ENCODE data around the gene NTNG1. TPM values are rescaled to one million over a fixed set of nuclear protein-coding genes. Genes with fewer than 3 reads are reported as not detected.

Gene NTNG1
- total and polyA plus RNA-seq, 5 donors from 2014 or later = not detected

DNA sequence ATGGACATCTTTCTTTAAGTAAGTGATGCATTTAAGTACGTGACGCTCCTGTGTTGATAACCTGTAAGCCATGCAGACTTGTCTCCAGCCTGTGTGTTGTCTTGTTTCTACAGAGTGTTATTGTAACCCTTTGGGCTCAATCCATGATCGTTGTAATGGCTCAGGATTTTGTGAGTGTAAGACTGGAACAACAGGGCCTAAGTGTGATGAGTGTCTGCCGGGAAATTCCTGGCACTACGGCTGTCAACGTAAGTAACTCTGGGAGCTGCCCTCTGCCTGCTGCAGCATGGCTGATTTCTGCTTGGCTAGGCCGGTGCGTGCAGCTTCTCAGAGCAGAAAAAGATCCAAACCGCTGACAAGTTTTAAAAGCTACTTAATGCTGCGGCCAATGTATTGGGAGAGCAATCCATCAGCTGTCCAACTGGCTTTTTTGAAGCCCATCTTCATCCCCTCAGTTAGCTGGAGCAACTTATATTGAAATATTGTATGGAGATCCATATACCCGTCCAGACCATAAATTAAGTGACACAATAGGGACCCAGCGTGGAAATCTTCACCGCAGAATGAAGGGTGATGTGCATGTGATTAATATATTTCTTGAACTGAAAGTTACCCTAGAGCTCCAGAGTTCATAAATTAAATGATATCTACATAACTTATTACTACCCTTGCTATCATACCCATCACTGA lies 295.9 kb downstream of the NTNG1 start:
- H3K27ac Mint-ChIP-seq = no peak overlapping the region
- H3K4me1 Mint-ChIP-seq = no peaks in the 10 kb centered on the region
- ATAC-seq (ENCODE audit: low read depth in 2 of 2) (no peak), DNase-seq (no peak)
- Histone ChIP-seq H3K4me3 (ENCODE audit: low read depth, low read length) (no peak overlapping the region), H3K4me1 (ENCODE audit: control insufficient read depth, insufficient read depth, low read length, poor library complexity, severe bottlenecking) (no peaks in the 10 kb centered on the region), H3K9me3 (ENCODE audit: control insufficient read depth in 2 of 2, low read length in 2 of 2) (no peaks in the 10 kb centered on the region), H3K27me3 (ENCODE audit: control insufficient read depth, insufficient read depth, low read length) (no peaks in the 10 kb centered on the region), H3K27ac (ENCODE audit: insufficient read depth, low read length, poor library complexity, severe bottlenecking) (no peak overlapping the region), H3K36me3 (ENCODE audit: control insufficient read depth, insufficient read depth, low read length) (no peaks in the 10 kb centered on the region)
- H3K4me3 Mint-ChIP-seq = no peak overlapping the region
- no peaks in the 10 kb centered on the region for H3K36me3 Mint-ChIP-seq
- peaks cover 4% of the 10 kb centered on the region for H3K27me3 Mint-ChIP-seq
- H3K9me3 Mint-ChIP-seq = no peaks in the 10 kb centered on the region

DNA sequence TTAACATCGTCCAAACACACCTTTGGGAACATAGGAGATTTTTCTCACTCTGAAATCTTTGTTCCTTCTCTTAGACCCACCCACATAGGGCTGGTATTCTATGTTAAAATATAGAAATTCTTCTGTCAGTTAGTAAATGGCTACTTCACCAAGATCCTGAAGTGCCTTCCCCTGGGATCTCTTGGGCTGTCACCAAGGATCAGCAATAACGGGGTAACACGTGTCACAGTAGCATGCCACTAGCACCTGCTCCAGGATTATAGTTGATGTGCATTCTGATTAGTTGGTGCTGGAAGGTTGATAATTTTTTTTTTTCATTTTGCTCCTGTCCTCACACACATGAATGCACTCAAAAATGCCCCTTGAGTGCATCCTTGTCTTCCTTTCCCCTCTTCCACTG lies 298.7 kb downstream of the NTNG1 start:
- H3K36me3 ChIP-seq (ENCODE audit: control insufficient read depth, insufficient read depth, low read length) = no peaks in the 10 kb centered on the region
- H3K36me3 Mint-ChIP-seq = no peaks in the 10 kb centered on the region
- no peak for DNase-seq
- ATAC-seq (ENCODE audit: low read depth in 2 of 2) = no peak
- H3K4me3 ChIP-seq (ENCODE audit: low read depth, low read length) = no peak overlapping the region
- H3K9me3 Mint-ChIP-seq = no peaks in the 10 kb centered on the region
- no peaks in the 10 kb centered on the region for H3K4me1 ChIP-seq (ENCODE audit: control insufficient read depth, insufficient read depth, low read length, poor library complexity, severe bottlenecking)
- no peak overlapping the region for H3K4me3 Mint-ChIP-seq
- H3K27ac Mint-ChIP-seq = no peak overlapping the region
- H3K4me1 Mint-ChIP-seq = no peaks in the 10 kb centered on the region
- no peaks in the 10 kb centered on the region for H3K9me3 ChIP-seq (ENCODE audit: control insufficient read depth in 2 of 2, low read length in 2 of 2)
- H3K27me3 ChIP-seq (ENCODE audit: control insufficient read depth, insufficient read depth, low read length) = no peaks in the 10 kb centered on the region
- H3K27me3 Mint-ChIP-seq = peaks cover 9% of the 10 kb centered on the region
- H3K27ac ChIP-seq (ENCODE audit: insufficient read depth, low read length, poor library complexity, severe bottlenecking) = no peak overlapping the region

DNA sequence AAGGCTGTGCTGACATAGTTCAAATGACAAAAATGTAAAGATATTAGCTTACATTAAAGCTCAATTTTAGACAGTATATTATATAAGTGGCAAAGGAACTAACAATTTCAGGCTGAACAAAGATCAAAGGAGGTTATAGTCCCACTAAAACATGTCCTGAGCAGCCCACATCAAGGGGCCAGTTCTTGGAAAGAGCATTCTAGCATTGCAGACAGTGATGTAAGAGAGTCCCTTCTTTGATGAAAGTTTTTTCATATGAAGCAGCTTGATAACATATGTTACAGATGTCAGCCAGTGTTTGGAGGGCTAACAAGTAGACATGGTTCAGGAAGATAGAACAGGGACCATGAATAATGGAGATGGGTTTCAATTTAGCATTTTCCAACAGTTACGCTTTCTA lies 301.7 kb downstream of the NTNG1 start:
- no peaks in the 10 kb centered on the region for H3K36me3 Mint-ChIP-seq
- Histone ChIP-seq H3K27ac (ENCODE audit: insufficient read depth, low read length, poor library complexity, severe bottlenecking) (no peak overlapping the region), H3K4me1 (ENCODE audit: control insufficient read depth, insufficient read depth, low read length, poor library complexity, severe bottlenecking) (no peaks in the 10 kb centered on the region), H3K4me3 (ENCODE audit: low read depth, low read length) (no peak overlapping the region), H3K27me3 (ENCODE audit: control insufficient read depth, insufficient read depth, low read length) (no peaks in the 10 kb centered on the region), H3K36me3 (ENCODE audit: control insufficient read depth, insufficient read depth, low read length) (no peaks in the 10 kb centered on the region), H3K9me3 (ENCODE audit: control insufficient read depth in 2 of 2, low read length in 2 of 2) (no peaks in the 10 kb centered on the region)
- DNase-seq (peak in 1 of 3 donors; percentile 27), ATAC-seq (ENCODE audit: low read depth in 2 of 2) (no peak)
- no peaks in the 10 kb centered on the region for H3K9me3 Mint-ChIP-seq
- H3K4me1 Mint-ChIP-seq = no peaks in the 10 kb centered on the region
- H3K27ac Mint-ChIP-seq = no peak overlapping the region
- peaks cover 9% of the 10 kb centered on the region for H3K27me3 Mint-ChIP-seq
- H3K4me3 Mint-ChIP-seq = no peak overlapping the region

- no peak overlapping the region for H3K4me3 Mint-ChIP-seq
- peaks cover 9% of the 10 kb centered on the region for H3K27me3 Mint-ChIP-seq
- Histone ChIP-seq H3K4me1 (ENCODE audit: control insufficient read depth, insufficient read depth, low read length, poor library complexity, severe bottlenecking) (no peaks in the 10 kb centered on the region), H3K27me3 (ENCODE audit: control insufficient read depth, insufficient read depth, low read length) (no peaks in the 10 kb centered on the region), H3K36me3 (ENCODE audit: control insufficient read depth, insufficient read depth, low read length) (no peaks in the 10 kb centered on the region), H3K4me3 (ENCODE audit: low read depth, low read length) (no peak overlapping the region), H3K27ac (ENCODE audit: insufficient read depth, low read length, poor library complexity, severe bottlenecking) (no peak overlapping the region), H3K9me3 (ENCODE audit: control insufficient read depth in 2 of 2, low read length in 2 of 2) (no peaks in the 10 kb centered on the region)
- ATAC-seq (ENCODE audit: low read depth in 2 of 2) (no peak), DNase-seq (no peak)
- H3K36me3 Mint-ChIP-seq = no peaks in the 10 kb centered on the region
- no peaks in the 10 kb centered on the region for H3K4me1 Mint-ChIP-seq
- no peaks in the 10 kb centered on the region for H3K9me3 Mint-ChIP-seq
- H3K27ac Mint-ChIP-seq = no peak overlapping the region
Observed at GRCh38 chr1:107443027-107443426, 302.2 kb downstream of the NTNG1 start.

- Histone ChIP-seq H3K27ac (ENCODE audit: insufficient read depth, low read length, poor library complexity, severe bottlenecking) (no peak overlapping the region), H3K36me3 (ENCODE audit: control insufficient read depth, insufficient read depth, low read length) (no peaks in the 10 kb centered on the region), H3K4me3 (ENCODE audit: low read depth, low read length) (no peak overlapping the region), H3K9me3 (ENCODE audit: control insufficient read depth in 2 of 2, low read length in 2 of 2) (no peaks in the 10 kb centered on the region), H3K4me1 (ENCODE audit: control insufficient read depth, insufficient read depth, low read length, poor library complexity, severe bottlenecking) (no peaks in the 10 kb centered on the region), H3K27me3 (ENCODE audit: control insufficient read depth, insufficient read depth, low read length) (no peaks in the 10 kb centered on the region)
- Mint-ChIP-seq H3K27me3 (peaks cover 9% of the 10 kb centered on the region), H3K4me3 (no peak overlapping the region), H3K9me3 (no peaks in the 10 kb centered on the region), H3K27ac (no peak overlapping the region), H3K4me1 (no peaks in the 10 kb centered on the region), H3K36me3 (no peaks in the 10 kb centered on the region)
- DNase-seq = no peak
- ATAC-seq (ENCODE audit: low read depth in 2 of 2) = no peak
Observed at GRCh38 chr1:107443860-107444259, 303.0 kb downstream of the NTNG1 start.

GRCh38 chr1:107444302-107444701 lies 303.5 kb downstream of the NTNG1 start:
- Mint-ChIP-seq H3K27me3 (peaks cover 5% of the 10 kb centered on the region), H3K9me3 (no peaks in the 10 kb centered on the region), H3K36me3 (no peaks in the 10 kb centered on the region), H3K4me3 (no peak overlapping the region), H3K27ac (no peak overlapping the region), H3K4me1 (no peaks in the 10 kb centered on the region)
- DNase-seq (no peak), ATAC-seq (ENCODE audit: low read depth in 2 of 2) (no peak)
- no peak overlapping the region for H3K4me3 ChIP-seq (ENCODE audit: low read depth, low read length)
- H3K27ac ChIP-seq (ENCODE audit: insufficient read depth, low read length, poor library complexity, severe bottlenecking) = no peak overlapping the region
- no peaks in the 10 kb centered on the region for H3K36me3 ChIP-seq (ENCODE audit: control insufficient read depth, insufficient read depth, low read length)
- H3K9me3 ChIP-seq (ENCODE audit: control insufficient read depth in 2 of 2, low read length in 2 of 2) = no peaks in the 10 kb centered on the region
- no peaks in the 10 kb centered on the region for H3K4me1 ChIP-seq (ENCODE audit: control insufficient read depth, insufficient read depth, low read length, poor library complexity, severe bottlenecking)
- no peaks in the 10 kb centered on the region for H3K27me3 ChIP-seq (ENCODE audit: control insufficient read depth, insufficient read depth, low read length)

GRCh38 chr1:107449326-107449725 lies 308.5 kb downstream of the NTNG1 start:
- no peak for ATAC-seq (ENCODE audit: low read depth in 2 of 2)
- Histone ChIP-seq H3K9me3 (ENCODE audit: control insufficient read depth in 2 of 2, low read length in 2 of 2) (no peaks in the 10 kb centered on the region), H3K27me3 (ENCODE audit: control insufficient read depth, insufficient read depth, low read length) (no peaks in the 10 kb centered on the region), H3K4me1 (ENCODE audit: control insufficient read depth, insufficient read depth, low read length, poor library complexity, severe bottlenecking) (no peaks in the 10 kb centered on the region), H3K4me3 (ENCODE audit: low read depth, low read length) (no peak overlapping the region), H3K27ac (ENCODE audit: insufficient read depth, low read length, poor library complexity, severe bottlenecking) (no peak overlapping the region), H3K36me3 (ENCODE audit: control insufficient read depth, insufficient read depth, low read length) (no peaks in the 10 kb centered on the region)
- Mint-ChIP-seq H3K27me3 (peaks cover under 1% of the 10 kb centered on the region), H3K36me3 (no peaks in the 10 kb centered on the region), H3K27ac (no peak overlapping the region), H3K4me3 (no peak overlapping the region), H3K9me3 (peaks cover 0 to 2% (median 0%) of the 10 kb centered on the region in 7 donors), H3K4me1 (no peaks in the 10 kb centered on the region)
- DNase-seq = no peak

DNA sequence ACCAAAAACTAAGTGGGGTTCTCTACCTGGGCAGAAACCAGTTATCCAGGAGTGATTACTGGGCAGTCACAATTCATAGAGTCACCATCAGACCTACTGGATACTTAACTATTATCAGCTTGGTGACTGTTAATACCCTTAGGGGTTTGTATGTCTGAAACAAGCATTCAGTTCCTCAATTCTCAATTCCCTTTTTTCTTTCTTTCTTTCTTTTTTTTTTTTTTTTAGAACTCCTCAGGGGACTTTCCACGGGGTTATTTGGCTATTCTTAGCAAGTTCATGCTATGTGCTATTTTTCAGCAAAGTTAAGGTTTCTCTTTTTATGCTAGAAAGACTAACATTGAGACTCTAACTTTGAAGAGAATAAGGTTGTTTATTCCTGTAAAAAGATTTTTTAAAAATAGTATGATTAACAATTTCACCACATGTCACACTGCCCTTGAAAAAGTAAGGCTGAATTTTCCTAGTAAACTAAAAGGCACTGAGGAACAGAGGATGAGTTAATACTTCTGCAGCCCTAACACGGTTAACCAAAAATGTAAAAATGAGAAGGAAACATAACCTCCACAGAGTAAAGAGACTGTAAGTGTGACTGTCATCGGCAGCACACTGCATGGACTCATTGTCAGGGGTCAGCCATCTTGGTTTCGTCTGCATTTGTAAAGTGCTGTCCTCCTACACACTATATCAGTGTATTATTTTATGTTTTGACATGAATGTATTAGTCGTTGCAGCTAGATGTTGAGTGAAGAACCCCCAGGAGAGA lies 310.2 kb downstream of the NTNG1 start:
- Mint-ChIP-seq H3K4me1 (no peaks in the 10 kb centered on the region), H3K36me3 (no peaks in the 10 kb centered on the region), H3K27me3 (peaks cover 5% of the 10 kb centered on the region), H3K27ac (no peak overlapping the region), H3K9me3 (peaks cover 0 to 2% (median 0%) of the 10 kb centered on the region in 7 donors), H3K4me3 (no peak overlapping the region)
- no peaks in the 10 kb centered on the region for H3K9me3 ChIP-seq (ENCODE audit: control insufficient read depth in 2 of 2, low read length in 2 of 2)
- no peaks in the 10 kb centered on the region for H3K36me3 ChIP-seq (ENCODE audit: control insufficient read depth, insufficient read depth, low read length)
- H3K27me3 ChIP-seq (ENCODE audit: control insufficient read depth, insufficient read depth, low read length) = no peaks in the 10 kb centered on the region
- DNase-seq (no peak), ATAC-seq (ENCODE audit: low read depth in 2 of 2) (peak; percentile 34 to 45)
- no peak overlapping the region for H3K27ac ChIP-seq (ENCODE audit: insufficient read depth, low read length, poor library complexity, severe bottlenecking)
- H3K4me3 ChIP-seq (ENCODE audit: low read depth, low read length) = no peak overlapping the region
- H3K4me1 ChIP-seq (ENCODE audit: control insufficient read depth, insufficient read depth, low read length, poor library complexity, severe bottlenecking) = no peaks in the 10 kb centered on the region
